OCI-LY7 (cell line): ENCODE data around the gene MED8. TPM values are rescaled to one million over a fixed set of nuclear protein-coding genes. Genes with fewer than 3 reads are reported as not detected.

Experiments
- BruUV-seq: library from RNA; stranded (reverse); fragments of 400-500 nt; replicated peaks from 2 replicates; lab custom pipeline; 2021; lab: Mats Ljungman, UMichigan
- CTCF ChIA-PET: fragments of 300-600 bp; sonication (Branson Sonifier 250); formaldehyde crosslinking; loops from one replicate; lab custom pipeline; 2022; ENCODE audit warnings: antibody characterized with exemption; ENCODE audit not compliant: unreplicated experiment; lab: Charles Lee
- POLR2A ChIA-PET: fragments of 300-600 bp; sonication (Branson Sonifier 250); formaldehyde crosslinking; loops from one replicate; lab custom pipeline; 2022; ENCODE audit warnings: antibody characterized with exemption; lab: Charles Lee
- DNase-seq: peaks from one replicate; pipeline ENCODE4 v3.0.0-alpha.2; 2015; ENCODE audit warnings: low spot score
- H2AFZ ChIP-seq: fragments of 200-600 bp; sonication (generic), shearing (Covaris generic); 2 replicates; pipeline ENCODE4 v1.6.1; 2014; ENCODE audit warnings: mild to moderate bottlenecking, antibody characterized with exemption, low read length, moderate library complexity
- H3K27ac ChIP-seq: fragments of 200-600 bp; sonication (generic); 2 replicates; pipeline ENCODE4 v1.5.1; 2014; ENCODE audit warnings: mixed run types, low read depth, mild to moderate bottlenecking, moderate library complexity, low read length, inconsistent platforms; ENCODE audit not compliant: poor library complexity, severe bottlenecking
- H3K36me3 ChIP-seq: fragments of 200-600 bp; sonication (generic); 2 replicates; pipeline ENCODE4 v1.6.1; 2014; ENCODE audit warnings: mild to moderate bottlenecking, antibody characterized with exemption, low read length, moderate library complexity, mixed read lengths; ENCODE audit not compliant: insufficient read depth
- H3K4me1 ChIP-seq: fragments of 200-600 bp; sonication (generic); 2 replicates; pipeline ENCODE4 v1.5.1; 2014; ENCODE audit warnings: mild to moderate bottlenecking, low read length; ENCODE audit not compliant: insufficient read depth, poor library complexity, severe bottlenecking
- H3K4me2 ChIP-seq: fragments of 200-600 bp; sonication (generic); 2 replicates; pipeline ENCODE4 v1.6.1; 2014; ENCODE audit warnings: mild to moderate bottlenecking, low read length
- H3K4me3 ChIP-seq: fragments of 200-600 bp; sonication (generic); 2 replicates; pipeline ENCODE4 v1.5.1; 2014; ENCODE audit warnings: mild to moderate bottlenecking, low read depth, low read length; ENCODE audit not compliant: poor library complexity, severe bottlenecking
- H3K79me2 ChIP-seq: fragments of 200-600 bp; sonication (generic); 2 replicates; pipeline ENCODE4 v1.6.1; 2016; ENCODE audit warnings: low read depth, mild to moderate bottlenecking, low read length, moderate library complexity, mixed read lengths; ENCODE audit not compliant: insufficient read depth
- H3K9me2 ChIP-seq: fragments of 200-600 bp; sonication (generic); 2 replicates; pipeline ENCODE4 v1.6.1; 2016; ENCODE audit warnings: mild to moderate bottlenecking, low read length, mixed read lengths; ENCODE audit not compliant: insufficient read depth
- H3K9me3 ChIP-seq: fragments of 200-600 bp; sonication (generic); 2 replicates; pipeline ENCODE4 v1.6.1; 2014; ENCODE audit warnings: mild to moderate bottlenecking, mixed run types, low read length, mixed read lengths
- H4K20me1 ChIP-seq: fragments of 200-600 bp; sonication (generic); 2 replicates; pipeline ENCODE4 v1.6.1; 2014; ENCODE audit warnings: mild to moderate bottlenecking, antibody characterized with exemption, low read length, moderate library complexity, mixed read lengths; ENCODE audit not compliant: insufficient read depth
- EZH2phosphoT487 ChIP-seq: fragments of 200-600 bp; sonication (generic); IDR thresholded peaks from 2 replicates; pipeline ENCODE4 v1.6.1; 2018; ENCODE audit warnings: low read depth, borderline replicate concordance, mild to moderate bottlenecking, mixed run types, antibody characterized with exemption, low read length, moderate library complexity, mixed read lengths
- intact Hi-C: fragments of 100-400 bp; cut with micrococcal nuclease; formaldehyde crosslinking; loops from one replicate; pipeline ENCODE4 v1.10.0; 2022; ENCODE audit not compliant: unreplicated experiment
- microRNA-seq: library from miRNA; unstranded; fragments of <30 nt; microRNA quantifications from one replicate; pipeline ENCODE4 v1.2.0, GENCODE V29; 2022; ENCODE audit warnings: borderline replicate concordance
- total RNA-seq, 2 experiments: library from RNA; depleted of rRNA in 1 of 2; stranded (reverse); fragments of >200 nt in 1 of 2; shearing (Covaris generic) in 1 of 2; gene quantifications; 2 replicates each; pipeline ENCODE4 v1.2.3, GENCODE V29; 2014 to 2022
- TF ChIP-seq, protein P1 (sequence below): fragments of 200-600 bp; sonication (generic); conservative IDR thresholded peaks from 2 replicates; pipeline ENCODE4 v1.5.1; 2014; ENCODE audit warnings: mild to moderate bottlenecking, antibody characterized with exemption, low read length, moderate library complexity, mixed read lengths

The MED8 gene
- total RNA-seq, 2 experiments from 2014 or later: 37.6 to 37.8 TPM

DNA sequence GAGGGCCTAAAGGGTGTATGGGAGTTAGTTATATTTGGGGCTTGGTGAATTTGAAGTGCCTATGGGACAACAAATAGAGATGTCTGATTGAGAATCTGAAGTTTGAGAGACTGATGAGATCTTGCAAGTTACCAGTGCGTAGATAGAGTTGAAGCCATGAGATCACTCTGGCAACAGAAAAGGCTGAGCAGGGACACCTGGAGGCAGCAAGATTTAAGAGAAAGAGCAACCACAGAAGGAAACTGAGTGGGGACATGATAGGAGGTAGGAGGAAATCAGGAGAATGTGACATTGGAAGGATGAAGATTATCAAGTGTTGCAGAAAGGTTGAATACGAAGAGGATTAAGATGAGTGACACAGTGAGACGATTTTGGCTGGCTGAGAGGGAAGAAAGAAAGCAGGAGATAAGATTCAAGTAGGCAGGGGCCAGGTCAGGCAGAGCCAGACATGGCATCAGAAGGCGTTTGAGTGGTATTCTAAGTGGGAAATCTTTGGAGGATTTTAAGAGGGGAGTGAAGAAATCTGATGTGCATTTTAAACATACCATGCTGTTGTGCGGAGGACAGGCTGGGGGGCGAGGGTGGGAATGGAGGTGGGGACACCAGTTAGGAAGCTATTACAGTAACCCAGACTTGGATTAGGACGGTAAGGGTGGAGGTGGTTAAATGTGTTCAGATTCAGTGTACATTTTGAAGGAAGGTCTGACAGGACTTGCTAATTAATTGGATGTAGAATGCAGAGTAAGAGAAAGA, 55.0 kb downstream of the MED8 start:
- no peak for DNase-seq
- Histone ChIP-seq H3K9me3 (no peaks in the 10 kb centered on the region), H3K4me1 (no peaks in the 10 kb centered on the region), H3K27ac (no peak overlapping the region), H4K20me1 (no peaks in the 10 kb centered on the region), H2AFZ (no peak overlapping the region), H3K4me2 (no peak overlapping the region), H3K9me2 (no peaks in the 10 kb centered on the region), H3K4me3 (no peak overlapping the region), H3K79me2 (no peaks in the 10 kb centered on the region), H3K36me3 (no peaks in the 10 kb centered on the region)
- TF ChIP-seq, protein P1, sequence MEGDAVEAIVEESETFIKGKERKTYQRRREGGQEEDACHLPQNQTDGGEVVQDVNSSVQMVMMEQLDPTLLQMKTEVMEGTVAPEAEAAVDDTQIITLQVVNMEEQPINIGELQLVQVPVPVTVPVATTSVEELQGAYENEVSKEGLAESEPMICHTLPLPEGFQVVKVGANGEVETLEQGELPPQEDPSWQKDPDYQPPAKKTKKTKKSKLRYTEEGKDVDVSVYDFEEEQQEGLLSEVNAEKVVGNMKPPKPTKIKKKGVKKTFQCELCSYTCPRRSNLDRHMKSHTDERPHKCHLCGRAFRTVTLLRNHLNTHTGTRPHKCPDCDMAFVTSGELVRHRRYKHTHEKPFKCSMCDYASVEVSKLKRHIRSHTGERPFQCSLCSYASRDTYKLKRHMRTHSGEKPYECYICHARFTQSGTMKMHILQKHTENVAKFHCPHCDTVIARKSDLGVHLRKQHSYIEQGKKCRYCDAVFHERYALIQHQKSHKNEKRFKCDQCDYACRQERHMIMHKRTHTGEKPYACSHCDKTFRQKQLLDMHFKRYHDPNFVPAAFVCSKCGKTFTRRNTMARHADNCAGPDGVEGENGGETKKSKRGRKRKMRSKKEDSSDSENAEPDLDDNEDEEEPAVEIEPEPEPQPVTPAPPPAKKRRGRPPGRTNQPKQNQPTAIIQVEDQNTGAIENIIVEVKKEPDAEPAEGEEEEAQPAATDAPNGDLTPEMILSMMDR: no peak
- no peak for TF ChIP-seq EZH2phosphoT487
- BruUV-seq: no TSS peak
- intact Hi-C loops: no loop called here
- ChIA-PET POLR2A (no interaction called here), CTCF (no interaction called here)

Small RNA genes lying within 50 kb of the gene (microRNA-seq; reads per million reads assigned to microRNA genes)
- gene MIR6734: 15.1 reads per million, percentile 23 among the genes with 10 or more reads in this experiment

Other genes starting within 250 kb of the MED8 start
- gene EBNA1BP2, start 217.5 kb downstream of the MED8 start, total RNA-seq (2014; rRNA removed; shearing (Covaris generic)): 65.4 and 105 TPM in 2 replicates
- 48.4 and 63.0 TPM in 2 replicates for gene EBNA1BP2, start 217.5 kb downstream of the MED8 start, total RNA-seq (2022)
- gene CFAP57, start 217.5 kb downstream of the MED8 start, total RNA-seq (2014; rRNA removed; shearing (Covaris generic)): 0.05 TPM in 1 of 2 replicates, not detected in the other
- gene CFAP57, start 217.5 kb downstream of the MED8 start, total RNA-seq (2022): 0.17 and 0.26 TPM in 2 replicates
- gene TMEM125, start 119.8 kb downstream of the MED8 start, total RNA-seq (2014; rRNA removed; shearing (Covaris generic)): not detected in 2 replicates
- gene TMEM125, start 119.8 kb downstream of the MED8 start, total RNA-seq (2022): 0.23 and 0.44 TPM in 2 replicates
- gene C1orf210, start 104.2 kb downstream of the MED8 start, total RNA-seq (2014; rRNA removed; shearing (Covaris generic)): not detected in 2 replicates
- gene C1orf210, start 104.2 kb downstream of the MED8 start, total RNA-seq (2022): not detected in 2 replicates
- gene TIE1, start 88.8 kb downstream of the MED8 start, total RNA-seq (2014; rRNA removed; shearing (Covaris generic)): 0.66 TPM in 1 of 2 replicates, not detected in the other
- gene TIE1, start 88.8 kb downstream of the MED8 start, total RNA-seq (2022): 0.15 TPM in 1 of 2 replicates, not detected in the other
- not detected in 2 replicates for gene MPL, start 52.0 kb downstream of the MED8 start, total RNA-seq (2014; rRNA removed; shearing (Covaris generic))
- gene MPL, start 52.0 kb downstream of the MED8 start, total RNA-seq (2022): not detected in 2 replicates
- gene CDC20, start 30.8 kb downstream of the MED8 start, total RNA-seq (2014; rRNA removed; shearing (Covaris generic)): 153 and 174 TPM in 2 replicates
- 209 and 223 TPM in 2 replicates for gene CDC20, start 30.8 kb downstream of the MED8 start, total RNA-seq (2022)
- 24.4 and 35.9 TPM in 2 replicates for gene ELOVL1, start 21.8 kb downstream of the MED8 start, total RNA-seq (2014; rRNA removed; shearing (Covaris generic))
- 38.2 and 43.9 TPM in 2 replicates for gene ELOVL1, start 21.8 kb downstream of the MED8 start, total RNA-seq (2022)
- 25.2 and 33.7 TPM in 2 replicates for gene SZT2, start 99 bp upstream of the MED8 start, total RNA-seq (2014; rRNA removed; shearing (Covaris generic))
- 79.4 and 79.8 TPM in 2 replicates for gene SZT2, start 99 bp upstream of the MED8 start, total RNA-seq (2022)
- not detected in 2 replicates for gene HYI, start 64.1 kb upstream of the MED8 start, total RNA-seq (2014; rRNA removed; shearing (Covaris generic))
- gene HYI, start 64.1 kb upstream of the MED8 start, total RNA-seq (2022): not detected in 2 replicates
- gene PTPRF, start 141.1 kb upstream of the MED8 start, total RNA-seq (2014; rRNA removed; shearing (Covaris generic)): 0.06 TPM in 1 of 2 replicates, not detected in the other
- 0.48 and 0.57 TPM in 2 replicates for gene PTPRF, start 141.1 kb upstream of the MED8 start, total RNA-seq (2022)